HG03558 (cell line): Measurements from ENCODE around the gene MROH7.
"Not testable (repeated sequence)": the region's sequence is repeated elsewhere in the genome, so short reads cannot be mapped to it uniquely, and the experiment has no call there.

Experiments
- ATAC-seq: cut with Tn5 transposase; IDR thresholded peaks from one replicate; pipeline ENCODE4 v1.9.1; 2021; ENCODE audit warnings: moderate number of reproducible peaks; ENCODE audit not compliant: unreplicated experiment; ENCODE audit errors: extremely low read depth

Gene MROH7

DNA sequence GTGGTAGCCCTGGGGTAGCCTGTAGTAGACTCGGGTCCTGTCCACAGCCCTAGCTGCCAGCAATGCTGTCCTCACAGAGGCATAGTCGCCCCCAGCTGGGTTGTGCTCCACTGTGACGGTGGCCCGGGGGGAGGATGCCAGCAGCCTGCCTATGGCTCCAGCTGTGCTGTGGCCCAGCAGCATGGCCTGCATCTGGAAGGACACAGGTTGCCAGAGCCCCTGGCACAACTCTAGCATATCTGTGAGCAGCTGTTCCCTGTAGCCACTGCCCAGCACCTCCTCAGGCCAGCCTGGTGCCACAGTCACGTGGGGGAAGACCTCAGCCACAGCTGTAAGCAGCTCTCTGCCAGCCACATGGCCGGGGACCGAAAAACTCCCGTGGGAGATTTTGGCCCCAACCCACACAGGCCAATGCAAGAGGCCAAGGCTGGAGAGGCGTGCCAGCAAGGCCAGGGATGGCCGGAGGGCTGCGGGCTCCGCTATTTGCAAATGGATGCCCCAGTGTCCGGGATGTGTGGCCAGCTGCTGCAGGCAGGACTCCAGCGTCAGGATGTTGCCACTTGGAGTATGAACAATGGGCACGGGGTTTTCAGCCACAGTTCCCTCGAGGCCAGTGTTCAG lies 32.2 kb upstream of the MROH7 start:
- ATAC-seq: no peak

- ATAC-seq: no peak
These were observed 31.5 kb upstream of the MROH7 start for GRCh38 chr1:54610048-54610447.

DNA sequence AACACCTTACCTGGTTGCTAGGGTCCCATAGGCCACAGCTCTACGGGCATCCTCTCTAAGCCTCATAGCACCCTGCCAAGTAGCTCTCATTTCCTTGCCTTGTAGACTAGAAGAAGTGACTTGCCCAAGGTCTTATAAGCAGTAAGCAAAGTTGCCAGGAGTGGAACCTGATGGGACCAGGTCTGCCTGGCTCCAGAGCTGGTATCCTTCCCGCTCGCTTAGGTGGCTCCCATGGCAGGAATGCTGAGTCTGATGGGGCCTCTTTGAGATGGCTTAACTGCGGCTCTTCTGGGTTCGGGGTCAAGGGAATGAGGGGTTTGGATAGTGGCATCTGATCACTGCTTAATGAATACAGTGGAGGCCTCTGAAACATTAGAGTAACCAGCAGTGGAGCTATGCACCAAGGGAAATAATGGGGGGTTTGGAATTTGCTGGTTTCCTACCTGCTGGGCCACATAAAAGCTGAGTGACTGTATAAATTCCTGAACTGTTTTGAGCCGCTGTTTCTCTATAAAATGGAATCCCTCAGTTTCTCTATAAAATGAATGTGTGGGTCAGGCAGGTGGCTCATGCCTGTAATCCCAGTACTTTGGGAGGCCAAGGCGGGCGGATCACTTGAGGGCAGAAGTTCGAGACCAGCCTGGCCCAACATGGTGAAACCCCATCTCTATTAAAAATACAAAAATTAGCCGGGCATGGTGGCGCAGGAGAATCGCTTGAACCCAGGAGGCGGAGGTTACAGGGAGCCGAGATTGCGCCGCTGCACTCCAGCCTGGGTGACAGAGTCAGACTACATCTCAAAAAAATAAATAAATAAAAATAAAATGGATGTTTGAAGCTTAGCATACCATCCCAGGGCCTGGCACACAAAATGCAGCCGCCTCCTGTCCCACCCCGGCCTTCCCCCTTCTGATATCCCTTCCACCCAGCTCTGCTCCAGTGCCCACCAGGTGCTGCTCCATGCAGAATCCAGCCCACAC lies 30.7 kb upstream of the MROH7 start:
- no peak for ATAC-seq

- ATAC-seq: no peak
These were observed 30.0 kb upstream of the MROH7 start for GRCh38 chr1:54611621-54612020.

DNA sequence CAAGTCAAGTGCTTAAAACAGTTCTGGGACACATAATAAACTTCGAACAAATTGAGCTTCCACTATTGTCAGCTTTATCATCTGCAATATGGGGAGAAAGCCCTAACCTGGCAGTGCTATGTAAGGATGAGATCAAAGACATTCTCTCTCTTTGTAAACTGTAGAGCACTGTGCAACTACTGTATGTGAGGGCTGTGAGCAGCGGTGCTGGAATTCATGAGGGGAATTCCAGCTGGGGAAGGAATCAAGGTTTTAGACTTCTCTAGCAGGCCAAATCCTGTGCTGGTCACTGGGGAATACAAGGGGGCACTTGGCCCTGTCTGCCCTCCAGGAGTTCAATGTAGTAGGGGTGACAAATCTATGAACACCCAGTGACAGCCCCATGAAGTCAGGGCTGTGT lies 27.6 kb upstream of the MROH7 start:
- ATAC-seq: no peak

DNA sequence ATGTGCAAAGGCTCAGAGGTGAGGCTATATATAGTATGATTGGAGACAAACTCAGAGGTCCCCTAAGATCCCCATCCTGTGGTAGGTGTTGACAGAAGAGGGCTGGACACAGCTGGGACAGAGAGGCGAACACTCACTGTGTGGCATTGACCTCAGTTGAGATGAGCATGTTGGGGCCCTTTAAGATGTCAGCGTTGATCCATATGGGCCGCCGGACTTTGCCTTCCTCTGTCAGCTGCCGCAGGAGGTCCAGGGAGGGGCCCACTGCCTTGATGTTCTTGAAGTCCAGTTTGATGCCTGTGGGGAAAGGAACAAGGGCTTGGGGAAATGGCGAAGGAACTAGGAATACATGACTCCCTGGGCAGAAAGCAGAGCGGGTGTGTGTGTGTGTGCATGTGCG lies 27.0 kb upstream of the MROH7 start:
- no peak for ATAC-seq

GRCh38 chr1:54615531-54616279 lies 25.9 kb upstream of the MROH7 start:
- no peak for ATAC-seq

DNA sequence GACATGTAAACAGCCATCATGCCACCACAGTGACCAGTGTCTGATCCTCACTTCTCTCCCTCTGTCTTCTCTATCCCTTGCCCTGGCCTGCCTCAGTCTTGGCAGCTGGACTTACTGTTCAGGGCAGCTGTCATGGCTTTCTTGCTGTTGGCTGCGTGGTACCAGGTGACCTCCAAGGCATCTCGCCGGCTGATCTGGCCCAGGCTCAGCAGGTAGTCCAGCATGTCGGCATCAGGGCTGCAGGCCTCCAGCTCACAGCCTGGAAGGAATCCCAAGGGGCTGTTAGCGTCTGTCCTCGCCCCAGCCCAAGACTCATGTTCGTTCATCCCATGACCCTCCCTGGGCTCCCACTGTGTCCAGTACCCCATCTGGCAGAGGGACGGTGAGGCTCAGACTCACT lies 21.8 kb upstream of the MROH7 start:
- no peak for ATAC-seq

- ATAC-seq: no peak
These were observed 18.2 kb upstream of the MROH7 start, which contains the start of gene FAM151A for GRCh38 chr1:54623216-54624007. TSS of gene FAM151A (minus strand) at chr1:54623525. CDS start at chr1:54623395, 130 bp downstream.

GRCh38 chr1:54624466-54625464 lies 16.8 kb upstream of the MROH7 start:
- ATAC-seq: no peak

DNA sequence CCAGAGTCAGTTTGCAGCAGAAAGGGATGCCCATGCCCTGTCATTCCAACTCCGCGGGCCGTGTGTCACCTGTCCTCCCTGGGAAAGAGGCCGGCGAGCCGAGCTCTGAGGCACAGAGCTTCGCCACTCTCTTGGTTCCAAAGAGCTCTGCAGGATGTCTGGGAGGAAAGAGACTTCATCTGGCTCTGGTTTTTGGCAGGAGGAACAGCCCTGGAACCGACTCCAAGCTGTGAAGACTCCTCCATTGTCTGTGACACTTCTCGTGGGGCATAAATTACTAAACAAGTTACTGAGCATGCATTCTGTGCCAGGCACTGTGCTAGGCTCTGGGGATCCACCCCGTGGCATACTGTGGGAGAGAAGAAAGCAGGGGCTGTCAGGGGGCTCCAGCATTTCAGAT lies 14.4 kb upstream of the MROH7 start:
- ATAC-seq: no peak

DNA sequence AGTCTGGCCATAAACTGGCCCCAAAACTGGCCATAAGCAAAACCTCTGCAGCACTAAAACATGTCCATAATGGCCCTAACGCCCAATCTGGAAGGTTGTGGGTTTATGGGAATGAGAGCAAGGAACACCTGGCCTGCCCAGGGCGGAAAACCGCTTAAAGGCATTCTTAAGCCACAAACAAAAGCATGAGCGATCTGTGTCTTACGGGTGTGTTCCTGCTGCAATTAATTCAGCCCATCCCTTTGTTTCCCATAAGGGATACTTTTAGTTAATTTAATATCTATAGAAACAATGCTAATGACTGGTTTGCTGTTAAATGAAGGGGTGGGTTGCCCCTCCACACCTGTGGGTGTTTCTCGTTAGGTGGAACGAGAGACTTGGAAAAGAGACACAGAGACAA lies 5.8 kb upstream of the MROH7 start:
- ATAC-seq: not testable (repeated sequence)

DNA sequence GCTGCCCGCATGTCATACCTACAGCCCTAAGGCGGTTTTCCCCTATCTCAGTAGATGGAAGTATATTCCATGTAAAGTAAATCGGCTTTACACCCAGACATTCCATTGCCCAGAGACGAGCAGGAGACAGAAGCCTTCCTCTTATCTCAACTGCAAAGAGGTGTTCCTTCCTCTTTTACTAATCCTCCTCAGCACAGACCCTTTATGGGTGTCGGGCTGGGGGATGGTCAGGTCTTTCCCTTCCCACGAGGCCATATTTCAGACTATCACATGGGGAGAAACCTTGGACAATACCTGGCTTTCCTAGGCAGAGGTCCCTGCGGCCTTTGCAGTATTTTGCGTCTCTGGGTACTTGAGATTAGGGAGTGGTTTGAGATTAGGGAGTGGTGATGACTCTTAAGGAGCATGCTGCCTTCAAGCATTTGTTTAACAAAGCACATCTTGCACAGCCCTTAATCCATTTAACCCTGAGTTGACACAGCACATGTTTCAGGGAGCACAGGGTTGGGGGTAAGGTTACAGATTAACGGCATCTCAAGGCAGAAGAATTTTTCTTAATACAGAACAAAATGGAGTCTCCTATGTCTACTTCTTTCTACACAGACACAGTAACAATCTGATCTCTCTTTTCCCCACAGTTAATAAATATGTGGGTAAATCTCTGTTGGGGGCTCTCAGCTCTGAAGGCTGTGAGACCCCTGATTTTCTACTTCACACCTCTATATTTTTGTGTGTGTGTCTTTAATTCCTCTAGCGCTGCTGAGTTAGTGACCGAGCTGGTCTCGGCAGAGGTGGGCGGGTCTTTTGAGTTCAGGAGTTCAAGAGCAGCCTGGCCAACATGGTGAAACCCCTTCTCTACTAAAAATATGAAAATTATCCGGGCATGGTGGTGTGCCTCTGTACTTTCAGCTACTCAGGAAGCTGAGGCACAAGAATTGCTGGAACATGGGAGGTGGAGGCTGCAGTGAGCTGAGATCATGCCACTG lies 4.8 kb upstream of the MROH7 start:
- ATAC-seq: not testable (repeated sequence)

DNA sequence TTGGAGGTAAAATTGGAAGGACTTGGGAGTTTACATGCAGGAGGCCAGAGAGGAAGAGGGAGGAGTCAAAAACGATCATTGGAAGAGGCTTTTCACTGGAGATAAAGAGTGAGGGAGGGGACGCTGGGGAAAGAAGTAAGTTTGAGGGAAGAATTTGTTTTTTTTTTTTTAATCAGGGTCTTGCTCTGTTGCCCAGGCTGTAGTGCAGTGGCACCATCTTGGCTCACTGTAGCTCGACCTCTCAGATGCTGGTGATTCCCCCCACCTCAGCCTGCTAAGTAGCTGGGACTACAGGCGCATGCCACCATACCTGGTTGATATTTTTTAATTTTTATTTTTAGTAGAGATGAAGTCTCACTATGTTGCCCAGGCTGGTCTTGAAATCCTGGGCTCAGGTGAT lies 1.2 kb upstream of the MROH7 start:
- no peak for ATAC-seq

- no peak for ATAC-seq
These were observed 2.1 kb downstream of the MROH7 start for GRCh38 chr1:54643736-54644135.

DNA sequence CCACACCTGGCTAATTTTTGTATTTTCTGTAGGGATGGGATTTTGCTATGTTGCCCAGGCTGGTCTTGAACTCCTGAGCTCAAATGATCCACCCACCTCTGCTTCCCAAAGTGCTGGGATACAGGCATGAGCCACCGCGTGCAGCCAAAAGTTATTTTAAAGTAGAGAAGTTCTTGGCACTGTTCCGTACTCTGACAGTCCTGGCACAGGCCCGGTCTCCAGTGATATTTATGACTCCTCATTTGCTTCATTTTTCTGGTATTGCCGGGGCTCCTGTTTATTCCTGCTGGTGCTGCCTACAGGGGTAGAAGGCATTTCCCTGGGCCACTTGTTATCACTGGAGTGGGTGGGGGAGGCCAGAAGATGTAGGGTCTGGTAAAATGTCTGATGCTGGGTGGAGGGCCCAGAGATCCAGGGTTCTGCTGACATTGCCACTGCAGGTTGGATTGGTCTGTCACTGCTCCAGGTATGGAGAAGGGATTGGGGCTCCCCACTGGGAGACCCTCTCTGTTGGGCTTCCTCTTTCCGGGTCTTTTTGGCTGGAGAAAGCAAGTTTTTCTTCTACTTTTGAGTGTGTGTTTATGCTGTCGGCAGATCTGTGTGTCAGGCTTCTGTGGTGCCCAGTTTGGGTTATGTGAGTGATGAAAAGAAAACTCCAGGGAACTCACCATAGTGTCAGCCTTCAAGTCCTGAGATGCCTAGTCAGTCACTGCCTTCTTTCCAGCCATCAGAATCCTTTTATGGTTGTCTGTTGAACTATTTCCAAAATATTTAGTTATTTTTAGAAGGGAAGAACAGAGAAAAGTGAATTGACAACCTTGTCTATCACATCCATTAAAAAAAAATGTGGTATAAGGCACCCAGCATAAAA lies 4.5 kb downstream of the MROH7 start:
- ATAC-seq: no peak
